ENCODE data around the gene LAMA4. TPM values are rescaled to one million over a fixed set of nuclear protein-coding genes. Genes with fewer than 3 reads are reported as not detected.
"Not testable (repeated sequence)": the region's sequence is repeated elsewhere in the genome, so short reads cannot be mapped to it uniquely, and the experiment has no call there.

LAMA4 gene
- total RNA-seq, 1 donor from 2014 or later = 209 TPM

- DNase-seq (ENCODE audit: extremely low spot score, unreplicated experiment) = no peak
- no peaks in the 10 kb centered on the region for H3K9me3 Mint-ChIP-seq (ENCODE audit: unreplicated experiment)
- no peak for TF ChIP-seq CTCF (IDR thresholded peaks at IDR 0.05)
- peaks cover 47% of the 10 kb centered on the region for H3K4me1 Mint-ChIP-seq (ENCODE audit: unreplicated experiment)
- no peak overlapping the region for H3K4me3 Mint-ChIP-seq (ENCODE audit: unreplicated experiment)
- H3K36me3 Mint-ChIP-seq (ENCODE audit: unreplicated experiment) = peaks cover 51% of the 10 kb centered on the region
- no peaks in the 10 kb centered on the region for H3K27me3 Mint-ChIP-seq (ENCODE audit: unreplicated experiment)
- H3K27ac Mint-ChIP-seq (ENCODE audit: unreplicated experiment) = peak overlapping the region; percentile 56
Measured at GRCh38 chr6:112205427-112206109, 48.8 kb downstream of the LAMA4 start.

GRCh38 chr6:112204350-112204706 lies 50.0 kb downstream of the LAMA4 start:
- peak overlapping the region; percentile 89 for H3K27ac Mint-ChIP-seq (ENCODE audit: unreplicated experiment)
- DNase-seq (ENCODE audit: extremely low spot score, unreplicated experiment) = no peak
- peaks cover 47% of the 10 kb centered on the region for H3K4me1 Mint-ChIP-seq (ENCODE audit: unreplicated experiment)
- no peaks in the 10 kb centered on the region for H3K27me3 Mint-ChIP-seq (ENCODE audit: unreplicated experiment)
- TF ChIP-seq CTCF (IDR thresholded peaks at IDR 0.05) = no peak
- no peaks in the 10 kb centered on the region for H3K9me3 Mint-ChIP-seq (ENCODE audit: unreplicated experiment)
- H3K36me3 Mint-ChIP-seq (ENCODE audit: unreplicated experiment) = peaks cover 48% of the 10 kb centered on the region
- no peak overlapping the region for H3K4me3 Mint-ChIP-seq (ENCODE audit: unreplicated experiment)

GRCh38 chr6:112203577-112204349 lies 50.6 kb downstream of the LAMA4 start:
- no peaks in the 10 kb centered on the region for H3K27me3 Mint-ChIP-seq (ENCODE audit: unreplicated experiment)
- peaks cover 49% of the 10 kb centered on the region for H3K36me3 Mint-ChIP-seq (ENCODE audit: unreplicated experiment)
- peak overlapping the region; percentile 89 for H3K27ac Mint-ChIP-seq (ENCODE audit: unreplicated experiment)
- no peak for TF ChIP-seq CTCF (IDR thresholded peaks at IDR 0.05)
- no peak for DNase-seq (ENCODE audit: extremely low spot score, unreplicated experiment)
- H3K4me3 Mint-ChIP-seq (ENCODE audit: unreplicated experiment) = peak overlapping the region; percentile 34
- H3K9me3 Mint-ChIP-seq (ENCODE audit: unreplicated experiment) = no peaks in the 10 kb centered on the region
- peaks cover 47% of the 10 kb centered on the region for H3K4me1 Mint-ChIP-seq (ENCODE audit: unreplicated experiment)

- H3K27ac Mint-ChIP-seq (ENCODE audit: unreplicated experiment) = peak overlapping the region; percentile 89
Measured at GRCh38 chr6:112202639-112203341, 51.6 kb downstream of the LAMA4 start.

GRCh38 chr6:112200185-112200914 lies 54.0 kb downstream of the LAMA4 start:
- not testable (repeated sequence) for H3K27me3 Mint-ChIP-seq (ENCODE audit: unreplicated experiment); DNase-seq (ENCODE audit: extremely low spot score, unreplicated experiment); H3K4me3 Mint-ChIP-seq (ENCODE audit: unreplicated experiment); H3K27ac Mint-ChIP-seq (ENCODE audit: unreplicated experiment); H3K9me3 Mint-ChIP-seq (ENCODE audit: unreplicated experiment)
- H3K36me3 Mint-ChIP-seq (ENCODE audit: unreplicated experiment) = peaks cover 56% of the 10 kb centered on the region
- H3K4me1 Mint-ChIP-seq (ENCODE audit: unreplicated experiment) = peaks cover 35% of the 10 kb centered on the region

More at GRCh38 chr6:112202639-112203341, 51.6 kb downstream of the LAMA4 start:
- H3K36me3 Mint-ChIP-seq (ENCODE audit: unreplicated experiment) = peaks cover 53% of the 10 kb centered on the region
- TF ChIP-seq CTCF (IDR thresholded peaks at IDR 0.05) = no peak
- no peaks in the 10 kb centered on the region for H3K9me3 Mint-ChIP-seq (ENCODE audit: unreplicated experiment)
- H3K4me3 Mint-ChIP-seq (ENCODE audit: unreplicated experiment) = peak overlapping the region; percentile 49
- no peak for DNase-seq (ENCODE audit: extremely low spot score, unreplicated experiment)
- H3K4me1 Mint-ChIP-seq (ENCODE audit: unreplicated experiment) = peaks cover 47% of the 10 kb centered on the region
- H3K27me3 Mint-ChIP-seq (ENCODE audit: unreplicated experiment) = no peaks in the 10 kb centered on the region

All from osteocyte (in vitro differentiated cells).